Measurements from ENCODE around the gene ABHD1. TPM values are rescaled to one million over a fixed set of nuclear protein-coding genes. Genes with fewer than 3 reads are reported as not detected.

Gene ABHD1
- total RNA-seq, 4 donors from 2014 or later = 0.48 TPM; not detected in 3

DNA sequence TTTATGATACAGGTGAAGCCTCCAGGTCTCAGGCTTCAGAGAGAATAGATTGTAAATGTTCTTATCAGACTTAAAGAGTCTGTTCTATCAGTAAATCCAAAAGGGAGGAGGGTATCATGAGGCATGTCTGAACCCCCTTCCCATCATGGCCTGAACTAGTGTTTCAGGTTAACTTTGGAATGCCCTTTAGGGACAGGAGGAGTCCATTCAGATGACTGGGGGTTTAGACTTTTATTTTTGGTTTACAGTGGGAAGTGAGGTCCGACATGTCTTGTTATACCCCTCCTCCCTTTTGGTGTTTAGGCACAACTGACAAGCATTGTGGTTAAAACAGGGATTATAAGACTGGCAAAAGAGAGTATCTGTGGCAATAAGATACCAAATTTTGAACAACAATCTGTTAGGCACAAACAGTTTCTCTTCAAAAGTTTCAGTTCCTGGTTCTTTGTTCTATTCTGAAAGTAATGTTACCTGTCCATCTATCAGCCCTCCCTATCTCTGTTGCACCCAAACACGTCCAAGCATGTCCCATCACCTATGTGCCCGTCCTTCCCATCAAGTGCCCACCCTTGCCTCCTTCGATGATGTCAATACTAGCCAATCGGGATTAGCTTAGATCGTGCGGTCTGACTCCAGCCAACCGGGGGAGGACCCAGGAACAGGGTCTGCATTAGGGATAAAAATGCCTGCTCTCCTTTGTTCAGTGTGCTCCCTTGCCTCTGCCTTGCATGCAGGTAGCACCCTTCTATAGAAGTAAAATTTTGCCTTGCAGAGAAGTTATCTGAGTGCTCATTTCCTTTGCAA is 41.5 kb downstream of the ABHD1 start:
- H3K9me3 ChIP-seq = no peaks in the 10 kb centered on the region
- H3K36me3 ChIP-seq = no peaks in the 10 kb centered on the region
- no peak for DNase-seq
- H3K4me1 ChIP-seq = peaks cover 0 to 4% (median 4%) of the 10 kb centered on the region in 4 donors
- 82 to 85% methylated on average over 7 to 8 of the region's 8 CpGs for WGBS, 2 donors (ENCODE audit: low coverage in 1 of 2)
- intact Hi-C loops (cut with DNase I; ENCODE audit: low total_unique reads) = no loop called here
- TF ChIP-seq CTCF (IDR thresholded peaks at IDR 0.05) = no peak
- no peak for TF ChIP-seq EP300 (IDR thresholded peaks at IDR 0.05; ENCODE audit: low read depth)
- no peak for TF ChIP-seq POLR2AphosphoS5 (IDR thresholded peaks at IDR 0.05)
- TF ChIP-seq POLR2A (IDR thresholded peaks at IDR 0.05) = no peak
- H3K4me3 ChIP-seq = no peak overlapping the region
- H3K27me3 ChIP-seq = no peaks in the 10 kb centered on the region
- H3K27ac ChIP-seq = peak overlapping the region in 1 of 4 donors; percentile 22
- in situ Hi-C loops (cut with MboI; ENCODE audit: low pct_ligation_motif_present in 1 of 4, low pct_unique_long_range_greater_than_20kb in 1 of 4, low sequenced_read_pairs in 3 of 4) = no loop called here

- intact Hi-C loops (cut with DNase I; ENCODE audit: low total_unique reads) = loop anchor here (5.0 kb wide), 1 partner anchor 137 kb away; the partner anchor contains the start of gene UCN
- Histone ChIP-seq H3K36me3 (no peaks in the 10 kb centered on the region), H3K4me3 (no peak overlapping the region), H3K27me3 (no peaks in the 10 kb centered on the region), H3K4me1 (peaks cover 0 to 15% (median 8%) of the 10 kb centered on the region in 4 donors), H3K27ac (no peak overlapping the region), H3K9me3 (no peaks in the 10 kb centered on the region)
- 49 to 53% methylated on average over 5 to 6 of the region's 6 CpGs for WGBS, 2 donors (ENCODE audit: low coverage in 1 of 2)
- DNase-seq = no peak
- TF ChIP-seq POLR2AphosphoS5 (IDR thresholded peaks at IDR 0.05) = no peak
- no peak for TF ChIP-seq CTCF (IDR thresholded peaks at IDR 0.05)
- TF ChIP-seq POLR2A (IDR thresholded peaks at IDR 0.05) = no peak
- no peak for TF ChIP-seq EP300 (IDR thresholded peaks at IDR 0.05; ENCODE audit: low read depth)
- in situ Hi-C loops (cut with MboI; ENCODE audit: low pct_ligation_motif_present in 1 of 4, low pct_unique_long_range_greater_than_20kb in 1 of 4, low sequenced_read_pairs in 3 of 4) = no loop called here
Observed at GRCh38 chr2:27170581-27171337, 47.1 kb downstream of the ABHD1 start.

DNA sequence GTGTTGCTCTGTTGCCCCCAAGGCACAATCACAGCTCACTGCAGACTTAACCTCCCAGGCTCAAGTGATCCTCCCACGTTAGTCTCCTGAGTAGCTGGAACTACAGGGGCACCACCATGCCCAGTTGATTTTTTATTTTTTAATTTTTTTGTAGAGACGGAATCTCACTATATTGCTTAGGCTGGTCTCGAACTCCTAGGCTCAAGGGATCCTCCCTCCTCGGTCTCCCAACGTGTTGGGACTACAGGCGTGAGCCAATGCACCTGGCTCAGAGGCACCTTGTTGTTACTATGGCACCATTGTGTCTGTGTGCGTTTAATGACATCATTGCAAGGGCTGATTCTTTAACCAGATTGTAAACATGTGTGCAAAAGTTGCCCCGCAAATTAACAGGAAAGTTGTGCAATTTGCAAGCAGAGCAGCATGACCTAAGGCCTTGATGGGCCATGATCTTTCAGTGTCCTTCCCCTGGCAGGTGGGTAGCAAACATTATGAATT is 47.8 kb downstream of the ABHD1 start:
- intact Hi-C loops (cut with DNase I; ENCODE audit: low total_unique reads) (loop anchor here (5.0 kb wide), 1 partner anchor 136 kb away; the partner anchor contains the start of gene UCN), in situ Hi-C loops (cut with MboI; ENCODE audit: low pct_ligation_motif_present in 1 of 4, low pct_unique_long_range_greater_than_20kb in 1 of 4, low sequenced_read_pairs in 3 of 4) (no loop called here)
- H3K36me3 ChIP-seq = no peaks in the 10 kb centered on the region
- WGBS, 2 donors (ENCODE audit: low coverage in 1 of 2) = 51% methylated on average over 8 of the region's 8 CpGs; no CpG with 5 or more reads in 1 of the 2 donors
- no peak overlapping the region for H3K27ac ChIP-seq
- TF ChIP-seq POLR2A (IDR thresholded peaks at IDR 0.05) = no peak
- TF ChIP-seq CTCF (IDR thresholded peaks at IDR 0.05) = no peak
- TF ChIP-seq EP300 (IDR thresholded peaks at IDR 0.05; ENCODE audit: low read depth) = no peak
- no peak for TF ChIP-seq POLR2AphosphoS5 (IDR thresholded peaks at IDR 0.05)
- H3K9me3 ChIP-seq = no peaks in the 10 kb centered on the region
- H3K27me3 ChIP-seq = no peaks in the 10 kb centered on the region
- H3K4me1 ChIP-seq = peaks cover 0 to 15% (median 8%) of the 10 kb centered on the region in 4 donors
- H3K4me3 ChIP-seq = no peak overlapping the region
- no peak for DNase-seq

- no peak for TF ChIP-seq CTCF (IDR thresholded peaks at IDR 0.05)
- TF ChIP-seq POLR2AphosphoS5 (IDR thresholded peaks at IDR 0.05) = no peak
- no peak for TF ChIP-seq POLR2A (IDR thresholded peaks at IDR 0.05)
- no peak for TF ChIP-seq EP300 (IDR thresholded peaks at IDR 0.05; ENCODE audit: low read depth)
- no peak for DNase-seq
- Histone ChIP-seq H3K4me3 (no peak overlapping the region), H3K27me3 (peaks cover 17% of the 10 kb centered on the region), H3K36me3 (no peaks in the 10 kb centered on the region), H3K4me1 (peaks cover 0 to 15% (median 8%) of the 10 kb centered on the region in 4 donors), H3K27ac (no peak overlapping the region), H3K9me3 (no peaks in the 10 kb centered on the region)
- in situ Hi-C loops (cut with MboI; ENCODE audit: low pct_ligation_motif_present in 1 of 4, low pct_unique_long_range_greater_than_20kb in 1 of 4, low sequenced_read_pairs in 3 of 4) = no loop called here
- intact Hi-C loops (cut with DNase I; ENCODE audit: low total_unique reads) = loop anchor here (5.0 kb wide), 1 partner anchor 133 kb away; the partner anchor contains the start of gene UCN
- WGBS, 2 donors (ENCODE audit: low coverage in 1 of 2) = 65 to 67% methylated on average over 1 to 6 of the region's 6 CpGs
Observed at GRCh38 chr2:27174638-27175037, 51.0 kb downstream of the ABHD1 start.

Measured in transverse colon (tissue), 4 donors.